ENCODE measurements around the gene KRTAP2-2.

- TF ChIP-seq, protein P1, sequence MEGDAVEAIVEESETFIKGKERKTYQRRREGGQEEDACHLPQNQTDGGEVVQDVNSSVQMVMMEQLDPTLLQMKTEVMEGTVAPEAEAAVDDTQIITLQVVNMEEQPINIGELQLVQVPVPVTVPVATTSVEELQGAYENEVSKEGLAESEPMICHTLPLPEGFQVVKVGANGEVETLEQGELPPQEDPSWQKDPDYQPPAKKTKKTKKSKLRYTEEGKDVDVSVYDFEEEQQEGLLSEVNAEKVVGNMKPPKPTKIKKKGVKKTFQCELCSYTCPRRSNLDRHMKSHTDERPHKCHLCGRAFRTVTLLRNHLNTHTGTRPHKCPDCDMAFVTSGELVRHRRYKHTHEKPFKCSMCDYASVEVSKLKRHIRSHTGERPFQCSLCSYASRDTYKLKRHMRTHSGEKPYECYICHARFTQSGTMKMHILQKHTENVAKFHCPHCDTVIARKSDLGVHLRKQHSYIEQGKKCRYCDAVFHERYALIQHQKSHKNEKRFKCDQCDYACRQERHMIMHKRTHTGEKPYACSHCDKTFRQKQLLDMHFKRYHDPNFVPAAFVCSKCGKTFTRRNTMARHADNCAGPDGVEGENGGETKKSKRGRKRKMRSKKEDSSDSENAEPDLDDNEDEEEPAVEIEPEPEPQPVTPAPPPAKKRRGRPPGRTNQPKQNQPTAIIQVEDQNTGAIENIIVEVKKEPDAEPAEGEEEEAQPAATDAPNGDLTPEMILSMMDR (IDR thresholded peaks at IDR 0.05): no peak
- no peak for TF ChIP-seq POLR2A (IDR thresholded peaks at IDR 0.05)
Measured at GRCh38 chr17:41016578-41017215, 38.3 kb downstream of the KRTAP2-2 start.

Data from stomach (tissue), 4 donors.